ENCODE measurements around the gene CALD1.

- TF ChIP-seq CTCF (conservative IDR thresholded peaks at IDR 0.05; ENCODE audit: low read depth, low read length) (no peak), EZH2phosphoT487 (IDR thresholded peaks at IDR 0.05; ENCODE audit: borderline replicate concordance, low read length) (no peak), EZH2 (IDR thresholded peaks at IDR 0.05; ENCODE audit: low read length, unreplicated experiment) (no peak)
Measured at GRCh38 chr7:134820778-134821177, 41.3 kb downstream of the CALD1 start.

Data from PC-3 (cell line).